ENCODE results near the gene TSEN2. TPM values are rescaled to one million over a fixed set of nuclear protein-coding genes. Genes with fewer than 3 reads are reported as not detected.

The TSEN2 gene
- total RNA-seq, 4 donors from 2014 or later = 17.0 to 38.3 (median 21.9) TPM

DNA sequence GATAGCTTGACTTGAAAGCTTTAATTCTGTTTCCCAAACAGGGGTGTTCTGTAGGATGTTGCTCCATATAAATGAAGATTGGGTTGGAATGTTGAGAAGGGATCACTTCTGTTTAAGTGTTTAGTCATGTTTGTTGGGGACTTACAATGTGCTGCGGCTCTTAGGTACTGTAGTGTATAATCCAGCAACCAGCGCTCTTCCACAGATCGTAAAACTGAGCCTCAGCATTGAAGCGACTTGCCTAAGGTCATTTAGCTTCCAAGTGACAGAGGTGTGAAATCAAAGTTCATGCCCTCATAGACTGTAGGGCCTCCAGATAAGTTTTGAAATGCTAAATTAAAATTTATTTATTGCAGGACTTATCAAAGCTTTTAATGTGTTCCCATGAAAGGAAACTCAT lies 74.4 kb downstream of the TSEN2 start:
- TF ChIP-seq, protein P1, sequence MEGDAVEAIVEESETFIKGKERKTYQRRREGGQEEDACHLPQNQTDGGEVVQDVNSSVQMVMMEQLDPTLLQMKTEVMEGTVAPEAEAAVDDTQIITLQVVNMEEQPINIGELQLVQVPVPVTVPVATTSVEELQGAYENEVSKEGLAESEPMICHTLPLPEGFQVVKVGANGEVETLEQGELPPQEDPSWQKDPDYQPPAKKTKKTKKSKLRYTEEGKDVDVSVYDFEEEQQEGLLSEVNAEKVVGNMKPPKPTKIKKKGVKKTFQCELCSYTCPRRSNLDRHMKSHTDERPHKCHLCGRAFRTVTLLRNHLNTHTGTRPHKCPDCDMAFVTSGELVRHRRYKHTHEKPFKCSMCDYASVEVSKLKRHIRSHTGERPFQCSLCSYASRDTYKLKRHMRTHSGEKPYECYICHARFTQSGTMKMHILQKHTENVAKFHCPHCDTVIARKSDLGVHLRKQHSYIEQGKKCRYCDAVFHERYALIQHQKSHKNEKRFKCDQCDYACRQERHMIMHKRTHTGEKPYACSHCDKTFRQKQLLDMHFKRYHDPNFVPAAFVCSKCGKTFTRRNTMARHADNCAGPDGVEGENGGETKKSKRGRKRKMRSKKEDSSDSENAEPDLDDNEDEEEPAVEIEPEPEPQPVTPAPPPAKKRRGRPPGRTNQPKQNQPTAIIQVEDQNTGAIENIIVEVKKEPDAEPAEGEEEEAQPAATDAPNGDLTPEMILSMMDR (IDR thresholded peaks at IDR 0.05) = no peak
- ATAC-seq (ENCODE audit: low FRiP score) (no peak), DNase-seq (ENCODE audit: low spot score) (no peak)

DNA sequence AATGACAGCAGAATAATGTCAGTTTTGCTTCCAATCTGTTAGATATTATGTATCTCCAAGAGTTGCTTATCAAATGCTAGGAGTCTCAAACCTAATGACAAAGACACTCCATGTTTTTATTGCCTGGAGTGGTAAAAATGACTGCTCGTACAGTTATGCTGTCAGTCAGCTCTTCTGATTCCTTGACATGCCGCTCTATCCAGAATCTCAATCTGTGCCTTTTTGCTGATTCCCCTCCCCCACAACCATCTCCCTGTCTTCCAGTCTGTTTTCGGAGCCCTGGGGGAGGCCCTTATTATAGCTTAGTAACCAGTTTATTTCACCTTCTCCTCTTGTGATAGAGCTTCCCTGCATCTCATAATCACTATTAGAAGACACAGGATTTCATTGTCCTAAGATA lies 75.2 kb downstream of the TSEN2 start:
- ATAC-seq (ENCODE audit: low FRiP score) = no peak

DNA sequence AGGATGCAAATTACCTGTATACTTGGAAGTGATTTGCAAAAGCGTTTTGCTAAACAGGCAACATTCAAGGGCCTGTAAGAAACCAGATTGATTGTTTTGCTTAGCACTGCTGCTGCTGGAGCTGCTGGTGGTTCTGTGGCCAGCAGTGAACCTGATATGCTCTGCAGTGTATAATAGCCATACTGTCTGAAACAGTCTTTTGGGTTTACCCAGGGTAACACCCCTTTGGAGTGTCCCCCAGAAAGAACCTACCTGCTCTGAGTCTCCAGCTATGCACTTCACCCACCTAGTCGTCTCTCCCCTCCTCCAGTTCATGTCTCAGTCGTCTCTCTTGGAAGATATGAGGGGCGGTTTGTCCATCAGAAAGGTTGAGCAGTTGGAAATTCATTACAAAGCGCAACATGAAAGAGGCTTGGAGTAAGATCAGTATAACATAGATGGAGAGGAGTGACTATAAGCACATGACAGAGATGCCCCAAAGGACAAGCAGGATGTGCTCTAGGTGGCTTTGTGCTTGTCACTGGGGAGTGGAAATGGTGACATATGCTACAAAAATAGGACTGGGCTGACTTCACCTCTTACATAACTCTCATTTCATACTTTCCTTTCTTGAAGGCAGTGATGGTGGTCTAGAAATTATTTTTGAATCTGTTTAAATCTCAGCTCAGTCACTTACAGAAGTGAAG lies 76.4 kb downstream of the TSEN2 start:
- TF ChIP-seq, protein P1 (IDR thresholded peaks at IDR 0.05) = no peak
- DNase-seq (ENCODE audit: low spot score) (no peak), ATAC-seq (ENCODE audit: low FRiP score) (no peak)

More for the DNA sequence above, 75.2 kb downstream of the TSEN2 start:
- TF ChIP-seq, protein P1 (IDR thresholded peaks at IDR 0.05) = no peak
- no peak for DNase-seq (ENCODE audit: low spot score)

DNA sequence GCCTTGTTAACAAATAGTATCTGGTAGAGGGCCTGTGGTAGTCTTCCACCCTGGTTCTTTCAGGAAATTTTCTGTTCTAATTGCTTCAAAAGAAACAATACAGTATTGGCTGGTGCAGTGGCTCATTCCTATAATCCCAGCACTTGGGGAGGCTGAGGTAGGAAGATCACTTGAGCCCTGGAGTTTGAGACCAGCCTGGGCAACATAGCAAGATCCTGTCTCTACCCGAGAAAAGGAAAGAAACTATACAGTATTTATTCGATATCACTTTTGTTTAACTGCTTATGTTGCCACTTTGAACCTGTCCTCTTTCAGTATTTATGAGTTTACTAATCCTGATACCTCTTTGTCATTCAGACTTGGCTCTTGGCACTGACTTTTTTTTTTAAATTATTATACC lies 77.1 kb downstream of the TSEN2 start:
- TF ChIP-seq, protein P1 (IDR thresholded peaks at IDR 0.05) = no peak
- ATAC-seq (ENCODE audit: low FRiP score) = no peak
- no peak for DNase-seq (ENCODE audit: low spot score)

DNA sequence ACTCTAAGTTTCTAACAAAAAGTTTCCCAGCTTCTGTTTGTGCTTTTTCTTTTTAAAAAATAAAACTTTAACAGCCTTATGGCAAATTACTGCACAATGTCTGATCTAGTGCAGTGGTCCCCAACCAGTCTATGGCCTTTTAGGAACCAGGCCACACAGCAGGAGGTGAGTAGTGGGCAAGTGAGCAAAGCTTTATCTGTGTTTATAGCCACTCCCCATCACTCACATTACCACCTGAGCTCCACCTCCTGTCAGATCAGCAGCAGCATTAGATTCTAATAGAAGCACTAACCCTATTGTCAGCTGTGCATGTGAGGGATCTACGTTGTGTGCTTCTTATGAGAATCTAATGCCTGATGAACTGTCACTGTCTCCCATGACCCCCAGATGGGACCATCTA lies 78.2 kb downstream of the TSEN2 start:
- no peak for DNase-seq (ENCODE audit: low spot score)
- TF ChIP-seq, protein P1 (IDR thresholded peaks at IDR 0.05) = no peak
- no peak for ATAC-seq (ENCODE audit: low FRiP score)

DNA sequence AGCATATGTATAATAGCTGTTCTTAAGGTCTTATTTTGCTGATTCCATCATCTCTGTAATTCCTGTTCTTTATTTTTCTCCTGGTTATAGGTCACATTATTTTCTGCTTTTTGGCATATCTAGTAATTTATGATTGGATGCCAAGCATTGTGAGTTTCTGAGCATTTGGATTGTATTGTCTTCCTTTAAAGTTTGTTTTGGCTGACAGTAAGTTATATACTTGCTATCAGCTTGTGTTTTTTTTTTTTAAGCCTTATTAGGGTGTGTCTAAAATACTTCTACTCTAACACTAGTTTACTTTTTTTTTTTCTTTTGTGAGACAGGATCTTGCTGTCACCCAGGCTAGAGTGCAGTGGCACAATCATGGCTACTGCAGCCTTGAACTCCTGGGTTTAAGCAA lies 82.7 kb downstream of the TSEN2 start:
- DNase-seq (ENCODE audit: low spot score) = no peak
- ATAC-seq (ENCODE audit: low FRiP score) = no peak
- TF ChIP-seq, protein P1 (IDR thresholded peaks at IDR 0.05) = no peak

DNA sequence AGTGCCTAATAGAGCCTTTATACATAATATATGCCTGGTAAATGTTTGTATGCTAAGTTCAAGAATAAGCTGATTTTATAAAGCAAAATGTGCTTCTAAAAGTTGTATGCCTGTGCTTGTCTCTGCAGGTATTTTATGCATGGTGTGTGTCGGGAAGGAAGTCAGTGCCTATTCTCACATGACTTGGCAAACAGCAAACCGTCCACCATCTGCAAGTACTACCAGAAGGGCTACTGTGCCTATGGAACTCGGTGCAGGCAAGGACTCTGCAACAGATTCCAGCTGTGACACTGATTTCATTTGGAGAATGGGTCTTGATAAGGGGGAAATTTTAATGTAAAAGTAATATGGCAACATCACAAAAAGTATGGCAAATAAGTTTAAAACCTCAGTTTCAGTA lies 84.5 kb downstream of the TSEN2 start:
- TF ChIP-seq, protein P1 (IDR thresholded peaks at IDR 0.05) = no peak
- ATAC-seq (ENCODE audit: low FRiP score) (no peak), DNase-seq (ENCODE audit: low spot score) (no peak)

Measured in omental fat pad (tissue), 4 donors.